IMR-90 (cell line): ENCODE results near the gene PSMD11.

ENCODE experiments used
- RAD21 ChIP-seq: IDR thresholded peaks from 2 replicates; pipeline ENCODE4 v1.6.1; 2012; ENCODE audit warnings: low read length, improper control_type of control experiment
- TF ChIP-seq, protein P1 (sequence below): conservative IDR thresholded peaks from 2 replicates; pipeline ENCODE4 v1.5.1; 2012; ENCODE audit warnings: mild to moderate bottlenecking, low read depth, low read length, improper control_type of control experiment
- TF ChIP-seq, protein P2 (sequence below): fragments of 150-350 bp; IDR thresholded peaks from 2 replicates; pipeline ENCODE4 v1.6.1; 2017; ENCODE audit warnings: mild to moderate bottlenecking, antibody characterized with exemption, low read length, low read depth

DNA sequence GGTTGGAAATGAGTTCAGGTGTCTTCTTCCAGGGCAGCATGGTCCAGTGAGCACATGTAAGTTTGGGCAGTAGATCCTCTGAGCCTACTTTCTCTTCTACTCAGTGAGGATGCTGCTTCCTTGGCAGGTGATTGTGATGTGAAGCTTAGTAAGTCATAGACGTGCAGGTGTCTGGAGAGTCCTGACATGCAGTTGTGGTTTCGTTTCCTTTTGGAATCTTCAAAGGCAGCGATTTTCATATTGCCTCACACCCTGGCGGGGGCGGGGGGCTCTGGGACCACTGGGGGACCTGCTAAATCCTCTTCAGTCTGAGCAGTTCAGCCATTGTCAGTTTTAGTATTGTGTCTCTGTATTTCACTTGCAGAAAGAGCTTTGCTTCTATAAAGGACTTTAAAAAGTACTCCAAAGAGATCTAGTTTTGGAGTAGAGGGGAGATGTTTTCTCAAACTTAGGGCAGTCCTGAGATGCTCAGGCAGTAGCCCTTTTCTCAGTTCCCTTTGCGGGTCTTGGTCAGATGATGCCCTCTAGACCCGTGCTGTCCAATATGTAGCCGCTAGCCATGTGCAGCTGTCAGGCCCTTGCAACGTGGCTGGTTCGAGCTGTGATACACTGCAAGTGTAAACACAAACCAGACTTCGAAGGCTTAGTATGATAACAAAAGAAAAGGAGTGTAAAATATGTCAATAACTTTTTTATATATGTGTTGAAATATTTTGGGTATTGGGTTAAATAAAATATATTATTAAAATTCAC, 38.4 kb downstream of the PSMD11 start:
- no peak for TF ChIP-seq RAD21
- TF ChIP-seq, protein P1, sequence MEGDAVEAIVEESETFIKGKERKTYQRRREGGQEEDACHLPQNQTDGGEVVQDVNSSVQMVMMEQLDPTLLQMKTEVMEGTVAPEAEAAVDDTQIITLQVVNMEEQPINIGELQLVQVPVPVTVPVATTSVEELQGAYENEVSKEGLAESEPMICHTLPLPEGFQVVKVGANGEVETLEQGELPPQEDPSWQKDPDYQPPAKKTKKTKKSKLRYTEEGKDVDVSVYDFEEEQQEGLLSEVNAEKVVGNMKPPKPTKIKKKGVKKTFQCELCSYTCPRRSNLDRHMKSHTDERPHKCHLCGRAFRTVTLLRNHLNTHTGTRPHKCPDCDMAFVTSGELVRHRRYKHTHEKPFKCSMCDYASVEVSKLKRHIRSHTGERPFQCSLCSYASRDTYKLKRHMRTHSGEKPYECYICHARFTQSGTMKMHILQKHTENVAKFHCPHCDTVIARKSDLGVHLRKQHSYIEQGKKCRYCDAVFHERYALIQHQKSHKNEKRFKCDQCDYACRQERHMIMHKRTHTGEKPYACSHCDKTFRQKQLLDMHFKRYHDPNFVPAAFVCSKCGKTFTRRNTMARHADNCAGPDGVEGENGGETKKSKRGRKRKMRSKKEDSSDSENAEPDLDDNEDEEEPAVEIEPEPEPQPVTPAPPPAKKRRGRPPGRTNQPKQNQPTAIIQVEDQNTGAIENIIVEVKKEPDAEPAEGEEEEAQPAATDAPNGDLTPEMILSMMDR = no peak
- TF ChIP-seq, protein P2, sequence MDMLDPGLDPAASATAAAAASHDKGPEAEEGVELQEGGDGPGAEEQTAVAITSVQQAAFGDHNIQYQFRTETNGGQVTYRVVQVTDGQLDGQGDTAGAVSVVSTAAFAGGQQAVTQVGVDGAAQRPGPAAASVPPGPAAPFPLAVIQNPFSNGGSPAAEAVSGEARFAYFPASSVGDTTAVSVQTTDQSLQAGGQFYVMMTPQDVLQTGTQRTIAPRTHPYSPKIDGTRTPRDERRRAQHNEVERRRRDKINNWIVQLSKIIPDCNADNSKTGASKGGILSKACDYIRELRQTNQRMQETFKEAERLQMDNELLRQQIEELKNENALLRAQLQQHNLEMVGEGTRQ = no peak
